ENCODE results near the gene OFD1.

OFD1 gene

GRCh38 chrX:13815664-13816063 lies 81.1 kb downstream of the OFD1 start:
- DNase-seq (ENCODE audit: low spot score): no peak
- TF ChIP-seq CTCF (conservative IDR thresholded peaks at IDR 0.05; ENCODE audit: low read depth): no peak
- ChIA-PET CTCF (no interaction called here), POLR2A (ENCODE audit: low non-redundant PET) (no interaction called here)
- no peak overlapping the region for H3K27ac ChIP-seq

DNA sequence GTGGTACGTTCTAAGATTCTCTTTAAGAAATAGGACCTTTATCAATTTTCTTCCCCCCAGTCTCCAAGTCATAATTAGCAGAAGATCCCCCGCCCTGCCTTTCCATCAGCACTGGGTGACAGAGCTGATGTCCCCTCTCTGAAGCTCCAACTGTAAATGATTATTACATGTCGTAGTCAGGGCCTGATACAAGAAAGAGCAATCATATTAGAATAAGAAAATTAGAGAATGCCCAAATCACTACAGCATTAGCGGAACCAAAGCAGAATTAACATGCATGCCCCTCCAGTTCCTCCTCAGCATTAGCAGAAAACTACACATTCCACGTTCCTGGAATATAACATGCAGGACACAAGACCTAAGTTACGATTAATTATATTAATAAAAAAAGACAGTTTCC lies 81.6 kb downstream of the OFD1 start:
- H3K27ac ChIP-seq: no peak overlapping the region
- CTCF ChIA-PET: no interaction called here
- TF ChIP-seq CTCF (conservative IDR thresholded peaks at IDR 0.05; ENCODE audit: low read depth): no peak
- DNase-seq (ENCODE audit: low spot score): no peak
- POLR2A ChIA-PET (ENCODE audit: low non-redundant PET): no interaction called here

GRCh38 chrX:13816643-13817627 lies 82.4 kb downstream of the OFD1 start, which contains the start of gene GPM6B:
TSS of gene GPM6B (minus strand) at chrX:13817093. CDS start at chrX:13816904, 189 bp downstream.
- no peak within 1 kb of the TSS for H3K27ac ChIP-seq
- CTCF ChIA-PET: no interaction called here
- TF ChIP-seq CTCF (conservative IDR thresholded peaks at IDR 0.05; ENCODE audit: low read depth): no peak
- no peak for DNase-seq (ENCODE audit: low spot score)
- POLR2A ChIA-PET (ENCODE audit: low non-redundant PET): no interaction called here
